GM06990 (cell line): ENCODE measurements around the gene PROX1.

Experiments used
- DNase-seq: peaks from one replicate; pipeline ENCODE4 v3.0.0-alpha.2; 2011; ENCODE audit not compliant: insufficient read length; ENCODE audit errors: extremely low read depth
- H3K27me3 ChIP-seq: replicated peaks from 2 replicates; pipeline ENCODE4 v1.6.0; 2011; ENCODE audit warnings: low read length; ENCODE audit not compliant: control insufficient read depth, insufficient read depth
- H3K36me3 ChIP-seq: 2 replicates; pipeline ENCODE4 v1.5.1; 2011; ENCODE audit warnings: low read length; ENCODE audit not compliant: control insufficient read depth, insufficient read depth
- H3K4me3 ChIP-seq: replicated peaks from 2 replicates; pipeline ENCODE4 v1.5.1; 2011; ENCODE audit warnings: low read depth, mild to moderate bottlenecking, control low read depth, low read length
- CTCF ChIP-seq: IDR thresholded peaks from 2 replicates; pipeline ENCODE4 v1.5.1; 2011; ENCODE audit warnings: low read length, control low read depth, mild to moderate bottlenecking, inconsistent platforms; ENCODE audit not compliant: insufficient read depth, poor library complexity, severe bottlenecking

Gene PROX1

DNA sequence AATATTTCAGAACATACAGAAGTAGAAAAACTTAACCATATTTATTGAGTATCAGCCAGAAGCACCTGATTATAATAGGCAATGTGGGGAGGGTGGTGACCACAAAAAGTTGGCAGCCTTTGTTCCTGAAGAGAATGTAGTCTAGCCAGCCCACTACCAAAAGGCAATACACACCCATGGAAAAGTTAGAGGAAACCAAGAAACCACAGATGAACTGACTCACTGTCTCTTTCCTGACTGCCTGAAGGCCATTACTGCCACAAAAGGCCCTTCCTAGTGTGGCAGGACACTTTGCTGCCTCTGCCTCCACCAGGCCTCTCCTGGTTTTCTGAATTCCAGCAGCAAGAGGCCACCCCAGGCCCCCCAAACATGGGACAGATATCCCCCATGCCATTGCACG lies 14.6 kb upstream of the PROX1 start:
- DNase-seq = no peak
- no peaks in the 10 kb centered on the region for H3K36me3 ChIP-seq
- TF ChIP-seq CTCF = no peak
- H3K4me3 ChIP-seq = no peak overlapping the region
- H3K27me3 ChIP-seq = no peaks in the 10 kb centered on the region; the same call in 1 of the 2 replicates

DNA sequence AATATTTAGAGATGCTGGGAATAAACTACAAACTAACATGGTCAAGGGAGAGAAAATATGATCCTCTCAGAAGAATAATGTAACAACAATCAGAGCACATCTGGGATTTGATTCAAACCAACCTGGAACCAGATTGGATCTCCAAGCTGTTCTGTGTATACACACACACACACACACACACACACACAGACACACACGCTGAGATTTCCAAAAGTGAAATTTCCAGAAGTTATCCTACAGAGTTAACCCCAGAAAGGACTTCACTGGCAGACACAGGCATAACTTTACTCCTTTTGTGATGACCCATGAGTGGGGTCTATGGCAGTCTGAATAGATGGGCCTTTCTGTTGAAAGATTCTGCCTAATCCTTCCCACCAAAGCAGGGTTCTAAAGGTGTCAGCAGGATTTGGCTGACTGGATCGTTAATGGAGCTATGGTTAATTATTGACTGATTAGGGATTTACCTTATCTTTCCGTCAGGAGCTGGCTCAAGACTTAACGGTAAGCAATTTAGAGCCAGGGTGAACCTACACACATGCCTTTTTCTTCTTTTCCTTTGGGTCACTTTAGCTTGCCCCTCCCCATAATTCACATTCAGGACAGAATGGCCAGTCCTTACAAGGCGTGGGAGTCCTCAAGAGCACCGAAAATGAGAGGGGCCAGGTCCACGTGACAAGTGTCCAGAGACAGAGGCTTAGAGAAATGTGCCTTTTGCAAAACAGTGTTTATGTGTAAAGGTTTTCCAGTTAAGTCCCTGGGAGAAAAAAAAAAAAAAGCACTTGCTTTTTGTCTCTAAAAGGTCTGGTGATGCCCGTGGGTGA lies 10.9 kb upstream of the PROX1 start:
- Histone ChIP-seq H3K36me3 (no peaks in the 10 kb centered on the region), H3K4me3 (no peak overlapping the region), H3K27me3 (peaks cover 3% of the 10 kb centered on the region)
- DNase-seq = no peak
- no peak for TF ChIP-seq CTCF

DNA sequence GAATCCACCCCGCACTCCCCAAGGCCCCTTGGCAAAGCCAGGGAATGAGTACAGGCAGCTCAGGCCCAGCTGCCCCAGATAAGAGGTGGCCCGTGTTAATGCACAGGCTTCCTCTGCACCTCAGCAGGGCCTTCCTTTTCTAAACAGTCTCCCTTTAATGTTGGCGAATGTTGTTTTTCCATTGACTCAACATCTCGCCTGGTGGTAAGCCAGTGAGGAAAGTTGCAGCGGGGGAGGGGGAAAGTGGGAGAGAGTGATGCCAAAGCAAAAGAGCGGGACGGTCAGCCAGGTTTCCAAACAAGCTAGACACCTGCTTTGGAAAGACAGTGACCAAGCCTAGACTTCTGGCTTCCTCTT lies 10.3 kb upstream of the PROX1 start:
- H3K4me3 ChIP-seq = no peak overlapping the region
- DNase-seq = no peak
- TF ChIP-seq CTCF = no peak
- H3K27me3 ChIP-seq = peaks cover 3% of the 10 kb centered on the region
- no peaks in the 10 kb centered on the region for H3K36me3 ChIP-seq

- no peaks in the 10 kb centered on the region for H3K36me3 ChIP-seq
- H3K4me3 ChIP-seq = no peak overlapping the region
- no peak for DNase-seq
- peaks cover 3% of the 10 kb centered on the region for H3K27me3 ChIP-seq
- no peak for TF ChIP-seq CTCF
Measured at GRCh38 chr1:213977909-213978308, 9.9 kb upstream of the PROX1 start.

DNA sequence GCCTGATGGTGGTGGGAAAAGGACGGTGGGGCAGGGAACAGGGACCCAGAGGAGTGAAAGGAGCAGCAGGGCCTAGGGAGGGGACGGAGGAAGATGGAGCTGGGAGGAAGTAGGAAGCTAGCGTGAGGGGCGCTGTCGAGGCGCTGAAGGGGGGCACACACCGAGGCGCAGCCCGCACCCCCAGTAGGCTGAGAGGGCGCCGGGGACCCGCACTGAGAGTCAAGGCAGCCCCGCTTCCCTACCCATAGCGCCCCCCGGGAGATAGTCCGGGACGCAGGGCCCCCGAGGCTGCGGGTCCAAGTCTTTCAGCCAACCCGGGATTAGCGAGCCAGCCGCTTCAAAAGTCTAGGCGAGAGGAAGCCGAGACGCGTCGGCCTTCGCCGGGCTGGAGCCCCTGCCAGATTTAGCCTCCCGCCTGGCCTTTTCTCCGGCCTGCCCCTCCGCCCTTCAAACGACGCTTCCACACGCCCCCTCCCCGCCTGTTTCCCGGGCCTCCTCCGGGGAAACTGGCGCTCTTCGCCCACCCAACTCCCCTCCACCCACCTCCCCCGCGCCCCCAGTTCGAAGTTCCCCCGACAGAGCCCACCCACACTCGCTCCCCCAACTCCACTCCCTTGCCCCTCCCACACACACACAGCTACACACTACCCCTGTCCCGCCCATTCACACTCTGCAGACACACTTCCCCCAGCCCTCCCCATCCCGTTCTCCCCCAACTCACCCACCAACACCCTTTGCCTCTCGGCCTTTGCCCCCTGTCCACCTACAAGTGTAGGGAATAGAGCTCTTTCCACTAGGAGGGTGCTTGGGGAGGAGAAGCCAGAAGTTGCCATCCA lies 7.8 kb upstream of the PROX1 start:
- Histone ChIP-seq H3K4me3 (no peak overlapping the region), H3K36me3 (no peaks in the 10 kb centered on the region), H3K27me3 (peaks cover 3% of the 10 kb centered on the region)
- DNase-seq = no peak
- no peak for TF ChIP-seq CTCF
